Prostate gland (tissue), 2 donors: ENCODE measurements around the gene ANKRD16. TPM values are rescaled to one million over a fixed set of nuclear protein-coding genes. Genes with fewer than 3 reads are reported as not detected.

Experiments
- DNase-seq: peaks from one replicate; pipeline ENCODE4 v3.0.0-alpha.2; 2019; ENCODE audit warnings: low spot score
- H3K27ac ChIP-seq, 2 donors: fragments of 200-600 bp; sonication (generic); 2 replicates each; pipeline ENCODE4 v1.5.1; 2017 to 2019
- H3K27me3 ChIP-seq: fragments of 200-600 bp; sonication (generic); replicated peaks from 2 replicates; pipeline ENCODE4 v1.5.1; 2019; ENCODE audit not compliant: insufficient read depth
- H3K36me3 ChIP-seq, 2 donors: fragments of 200-600 bp; sonication (generic); 1 replicate in 1 of 2; 2 replicates in 1 of 2; pipeline versions ENCODE4 v1.5.1 to v1.8.1; 2017 to 2019
- H3K4me1 ChIP-seq: fragments of 200-600 bp; sonication (generic); replicated peaks from 2 replicates; pipeline ENCODE4 v1.5.1; 2019
- H3K4me3 ChIP-seq, 2 donors: fragments of 200-600 bp; sonication (generic); 2 replicates each; pipeline ENCODE4 v1.5.1; 2017 to 2019
- H3K9me3 ChIP-seq: fragments of 200-600 bp; sonication (generic); 2 replicates; pipeline ENCODE4 v1.5.1; 2017
- POLR2A ChIP-seq: fragments of 450-650 bp; IDR thresholded peaks from one replicate; pipeline ENCODE4 v1.6.1; 2016; ENCODE audit warnings: antibody characterized with exemption, mild to moderate bottlenecking
- POLR2AphosphoS5 ChIP-seq: sonication (generic); formaldehyde crosslinking; IDR thresholded peaks from one replicate; pipeline ENCODE4 v1.6.1; 2017; ENCODE audit warnings: antibody characterized with exemption
- WGBS: methylation state at CpG from one replicate; pipeline ENCODE4 v1.1.5; 2018; 5-methylcytosine and 5-hydroxymethylcytosine counted together
- intact Hi-C: fragments of 100-400 bp; cut with DNase I; formaldehyde crosslinking; loops from one replicate; pipeline ENCODE4 v1.14.2; 2022
- total RNA-seq, 2 donors: library from RNA; depleted of rRNA; stranded (reverse); fragments of >200 nt; gene quantifications; one replicate each; pipeline ENCODE4 v1.1.0, GENCODE V29; 2016
- TF ChIP-seq, protein P1 (sequence below), 4 experiments: fragments of 200-600 bp in 2 of 4; fragments of 450-650 bp in 2 of 4; sonication (generic) in 2 of 4; IDR thresholded peaks; 1 replicate in 3 of 4; 2 replicates in 1 of 4; pipeline ENCODE4 v1.5.1; 2016 to 2019; ENCODE audit warnings: antibody characterized with exemption in 4 of 4, mild to moderate bottlenecking in 2 of 4, moderate library complexity in 2 of 4

The ANKRD16 gene
- total RNA-seq, 2 donors from 2014 or later, result 14.4 to 20.1 TPM

DNA sequence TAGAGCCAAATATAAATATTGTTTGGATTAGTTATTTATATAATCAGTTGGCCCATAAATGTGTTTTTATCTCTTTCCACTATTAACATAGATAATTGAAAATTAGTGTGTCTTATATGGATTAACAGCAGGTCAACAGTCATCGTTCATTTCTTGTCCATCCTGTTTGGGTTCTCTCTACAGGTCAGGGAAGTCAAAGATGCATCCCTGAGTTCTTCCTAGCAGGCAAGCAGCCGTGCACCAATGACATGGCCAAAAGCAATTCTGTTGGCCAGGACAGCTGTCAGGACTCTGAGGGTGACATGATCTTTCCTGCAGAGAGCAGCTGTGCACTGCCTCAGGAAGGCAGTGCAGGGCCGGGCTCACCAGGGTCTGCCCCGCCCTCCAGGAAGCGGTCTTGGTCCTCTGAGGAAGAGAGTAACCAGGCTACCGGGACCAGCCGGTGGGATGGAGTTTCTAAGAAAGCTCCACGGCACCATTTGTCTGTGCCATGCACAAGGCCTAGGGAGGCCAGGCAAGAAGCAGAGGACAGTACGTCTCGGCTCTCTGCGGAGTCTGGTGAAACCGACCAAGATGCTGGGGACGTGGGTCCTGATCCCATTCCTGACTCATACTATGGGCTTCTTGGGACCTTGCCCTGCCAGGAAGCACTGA is 16.3 kb upstream of the ANKRD16 start:
- Histone ChIP-seq H3K4me1 (no peaks in the 10 kb centered on the region), H3K9me3 (no peaks in the 10 kb centered on the region), H3K4me3 (no peak overlapping the region), H3K36me3 (no peaks in the 10 kb centered on the region), H3K27me3 (no peaks in the 10 kb centered on the region), H3K27ac (no peak overlapping the region)
- intact Hi-C loops, result no loop called here
- 82% methylated on average over 13 of the region's 13 CpGs for WGBS
- TF ChIP-seq, protein P1, sequence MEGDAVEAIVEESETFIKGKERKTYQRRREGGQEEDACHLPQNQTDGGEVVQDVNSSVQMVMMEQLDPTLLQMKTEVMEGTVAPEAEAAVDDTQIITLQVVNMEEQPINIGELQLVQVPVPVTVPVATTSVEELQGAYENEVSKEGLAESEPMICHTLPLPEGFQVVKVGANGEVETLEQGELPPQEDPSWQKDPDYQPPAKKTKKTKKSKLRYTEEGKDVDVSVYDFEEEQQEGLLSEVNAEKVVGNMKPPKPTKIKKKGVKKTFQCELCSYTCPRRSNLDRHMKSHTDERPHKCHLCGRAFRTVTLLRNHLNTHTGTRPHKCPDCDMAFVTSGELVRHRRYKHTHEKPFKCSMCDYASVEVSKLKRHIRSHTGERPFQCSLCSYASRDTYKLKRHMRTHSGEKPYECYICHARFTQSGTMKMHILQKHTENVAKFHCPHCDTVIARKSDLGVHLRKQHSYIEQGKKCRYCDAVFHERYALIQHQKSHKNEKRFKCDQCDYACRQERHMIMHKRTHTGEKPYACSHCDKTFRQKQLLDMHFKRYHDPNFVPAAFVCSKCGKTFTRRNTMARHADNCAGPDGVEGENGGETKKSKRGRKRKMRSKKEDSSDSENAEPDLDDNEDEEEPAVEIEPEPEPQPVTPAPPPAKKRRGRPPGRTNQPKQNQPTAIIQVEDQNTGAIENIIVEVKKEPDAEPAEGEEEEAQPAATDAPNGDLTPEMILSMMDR (IDR thresholded peaks at IDR 0.05), result no peak
- TF ChIP-seq POLR2A, result no peak
- TF ChIP-seq POLR2AphosphoS5, result no peak
- DNase-seq, result no peak

DNA sequence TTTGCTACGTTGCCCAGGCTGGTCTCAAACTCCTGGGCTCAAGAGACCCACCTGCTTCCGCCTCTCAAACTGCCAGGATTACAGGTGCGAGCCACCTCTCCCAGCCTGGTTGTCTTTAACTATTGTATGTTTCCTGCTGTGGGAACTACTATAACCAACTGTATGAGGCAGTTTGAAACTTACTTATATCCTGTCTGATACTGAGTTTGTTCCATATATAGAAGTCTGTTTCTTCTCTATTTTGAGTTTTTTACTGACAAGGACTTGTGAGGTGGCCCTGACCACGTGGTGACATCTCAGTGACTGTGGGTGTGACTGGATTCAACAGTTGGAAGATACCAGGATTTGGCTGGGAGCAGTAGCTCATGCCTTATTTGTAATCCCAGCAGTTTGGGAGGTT is 14.5 kb upstream of the ANKRD16 start:
- no peak overlapping the region for H3K4me3 ChIP-seq
- WGBS, result 70% methylated on average over 4 of the region's 4 CpGs
- H3K27me3 ChIP-seq, result no peaks in the 10 kb centered on the region
- DNase-seq, result no peak
- H3K9me3 ChIP-seq, result no peaks in the 10 kb centered on the region
- H3K4me1 ChIP-seq, result no peaks in the 10 kb centered on the region
- no peak overlapping the region for H3K27ac ChIP-seq
- TF ChIP-seq POLR2A, result no peak
- no peak for TF ChIP-seq POLR2AphosphoS5
- TF ChIP-seq, protein P1 (IDR thresholded peaks at IDR 0.05), result no peak
- H3K36me3 ChIP-seq, result no peaks in the 10 kb centered on the region
- intact Hi-C loops, result no loop called here

DNA sequence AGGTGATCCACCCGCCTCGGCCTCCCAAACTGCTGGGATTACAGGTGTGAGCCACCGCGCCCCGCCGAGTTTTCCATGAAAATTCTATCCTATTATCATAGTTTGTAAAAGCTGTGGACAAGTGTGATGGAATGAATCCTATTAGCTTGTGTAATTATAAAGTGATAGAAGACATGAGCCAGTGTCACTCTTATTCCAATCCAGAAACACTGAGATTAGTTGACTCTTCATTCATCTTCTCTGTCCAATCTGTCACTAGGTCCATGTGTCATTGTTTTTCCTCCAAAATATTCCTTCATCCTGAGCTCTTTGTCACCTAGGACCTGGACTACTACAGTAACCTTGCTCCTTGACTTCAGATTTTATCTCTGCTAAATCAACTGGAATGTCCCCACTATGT is 13.9 kb upstream of the ANKRD16 start:
- no peak overlapping the region for H3K27ac ChIP-seq
- H3K36me3 ChIP-seq, result no peaks in the 10 kb centered on the region
- DNase-seq, result no peak
- 100% methylated on average over 6 of the region's 6 CpGs for WGBS
- TF ChIP-seq POLR2AphosphoS5 (no peak), POLR2A (no peak)
- TF ChIP-seq, protein P1 (IDR thresholded peaks at IDR 0.05), result no peak
- no peaks in the 10 kb centered on the region for H3K27me3 ChIP-seq
- H3K9me3 ChIP-seq, result no peaks in the 10 kb centered on the region
- H3K4me3 ChIP-seq, result no peak overlapping the region
- intact Hi-C loops, result no loop called here
- H3K4me1 ChIP-seq, result no peaks in the 10 kb centered on the region

DNA sequence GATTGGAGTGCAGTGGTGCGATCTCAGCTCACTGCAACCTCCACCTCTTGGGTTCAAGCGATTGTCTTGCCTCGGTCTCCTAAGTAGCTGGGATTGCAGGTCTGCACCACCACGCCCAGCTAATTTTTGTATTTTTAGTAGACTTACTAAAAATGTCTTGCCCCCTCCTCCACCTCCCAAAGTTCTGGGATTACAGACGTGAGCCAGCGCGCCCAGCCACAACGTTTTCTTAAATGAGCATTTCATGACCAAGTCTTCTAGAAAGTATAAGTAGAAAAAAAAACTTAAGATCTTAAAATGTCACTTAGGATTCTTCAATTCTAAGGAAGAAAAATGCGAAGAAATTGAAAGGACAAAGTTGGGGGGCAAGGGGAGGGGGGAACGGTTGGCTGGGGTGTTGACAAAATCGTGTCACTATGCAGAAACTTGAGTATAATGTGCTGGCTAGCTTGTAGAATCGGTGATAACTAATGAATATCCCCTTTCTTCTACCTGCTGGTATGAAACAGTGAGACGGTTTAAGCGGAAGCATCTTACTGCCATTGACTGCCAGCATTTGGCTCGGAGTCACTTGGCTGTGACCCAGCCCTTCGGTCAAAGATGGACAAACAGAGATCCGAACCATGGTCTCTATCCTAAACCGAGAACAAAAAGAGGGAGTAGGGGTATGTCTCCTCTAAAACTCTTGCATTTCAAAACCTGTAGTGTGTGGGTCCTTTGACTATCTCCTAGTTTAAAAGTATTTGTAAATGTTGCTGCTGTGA is 13.0 kb upstream of the ANKRD16 start:
- intact Hi-C loops, result no loop called here
- Histone ChIP-seq H3K4me3 (no peak overlapping the region), H3K27ac (no peak overlapping the region), H3K9me3 (no peaks in the 10 kb centered on the region), H3K4me1 (no peaks in the 10 kb centered on the region), H3K27me3 (no peaks in the 10 kb centered on the region), H3K36me3 (no peaks in the 10 kb centered on the region)
- no peak for DNase-seq
- TF ChIP-seq POLR2A, result no peak
- TF ChIP-seq, protein P1 (IDR thresholded peaks at IDR 0.05), result no peak
- no peak for TF ChIP-seq POLR2AphosphoS5
- 69% methylated on average over 18 of the region's 18 CpGs for WGBS

DNA sequence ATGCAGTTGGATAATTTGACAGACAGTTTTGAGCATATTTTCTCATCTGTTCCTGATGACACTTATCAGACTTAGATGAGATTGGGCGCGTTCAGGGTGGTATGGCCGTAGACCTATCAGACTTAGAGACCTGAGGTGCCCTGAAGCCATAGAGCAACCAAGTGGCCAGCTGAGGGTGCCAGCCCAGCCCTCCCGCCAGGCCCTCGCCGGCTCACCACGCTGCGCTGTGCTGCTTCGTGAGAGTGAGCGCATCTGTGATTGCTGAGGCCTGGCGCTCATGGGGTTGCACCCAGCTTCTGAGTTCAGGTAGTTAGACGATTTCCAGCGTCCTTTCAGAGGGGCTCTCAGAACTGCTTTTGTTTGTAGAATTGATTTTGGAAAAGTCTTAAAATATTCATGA is 10.6 kb upstream of the ANKRD16 start:
- Histone ChIP-seq H3K27me3 (no peaks in the 10 kb centered on the region), H3K36me3 (peaks cover 0 to 5% of the 10 kb centered on the region in 2 donors), H3K27ac (no peak overlapping the region), H3K4me3 (no peak overlapping the region), H3K9me3 (no peaks in the 10 kb centered on the region), H3K4me1 (no peaks in the 10 kb centered on the region)
- no peak for DNase-seq
- no peak for TF ChIP-seq POLR2AphosphoS5
- TF ChIP-seq POLR2A, result no peak
- intact Hi-C loops, result no loop called here
- 96% methylated on average over 13 of the region's 13 CpGs for WGBS
